ENCODE results near the gene DPP7.
"Not testable (repeated sequence)": the region's sequence is repeated elsewhere in the genome, so short reads cannot be mapped to it uniquely, and the experiment has no call there.

The DPP7 gene

DNA sequence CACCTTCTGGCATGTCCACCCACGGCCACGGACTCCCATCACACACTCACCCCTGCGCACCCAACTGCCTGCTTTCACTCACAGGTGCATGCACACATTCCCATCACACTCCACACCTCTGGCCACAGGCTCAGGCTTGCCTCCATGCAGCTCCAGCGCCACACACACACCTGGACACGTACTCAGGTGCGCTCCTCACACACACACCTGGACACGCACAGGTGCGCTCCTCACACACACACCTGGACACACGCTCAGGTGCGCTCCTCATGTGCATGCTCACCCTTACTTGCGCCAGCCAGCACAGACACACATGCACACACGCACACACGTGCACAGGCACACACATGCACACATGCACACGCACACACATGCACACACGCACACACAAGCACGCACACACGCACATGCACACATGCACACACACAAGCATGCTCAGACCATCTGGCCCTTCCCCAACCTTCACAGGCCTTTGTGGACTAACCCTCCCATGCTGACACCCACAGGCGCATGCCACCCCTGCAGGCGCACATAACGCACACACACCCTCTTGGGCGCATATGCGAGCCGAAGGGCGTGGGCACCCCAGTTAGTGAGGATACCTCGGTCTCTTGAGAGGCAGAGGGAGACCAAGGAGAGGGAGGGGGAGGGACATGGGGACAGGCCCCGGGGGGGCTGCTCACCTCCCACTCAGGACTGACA is 32.7 kb upstream of the DPP7 start:
- DNase-seq, result no peak

DNA sequence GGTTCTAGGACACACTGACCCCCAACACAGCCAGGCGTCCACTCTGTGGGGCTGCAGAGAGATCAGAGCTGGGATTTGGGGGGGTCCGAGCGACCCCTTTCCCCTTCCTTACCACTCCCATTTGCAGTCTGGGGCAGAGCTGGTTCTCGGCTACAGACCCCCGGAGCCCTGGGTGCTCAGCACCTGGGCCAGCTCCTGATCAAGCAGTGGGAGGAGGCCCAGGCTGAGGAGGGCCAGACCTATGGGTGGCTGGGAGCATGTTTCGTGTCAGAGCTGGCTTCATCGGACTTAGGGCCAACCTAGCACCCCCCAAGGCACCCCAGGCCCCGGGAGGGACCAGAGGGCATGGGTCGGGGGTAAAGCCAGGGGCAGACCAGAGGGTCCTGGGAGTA is 32.0 kb upstream of the DPP7 start:
- no peak for DNase-seq

DNA sequence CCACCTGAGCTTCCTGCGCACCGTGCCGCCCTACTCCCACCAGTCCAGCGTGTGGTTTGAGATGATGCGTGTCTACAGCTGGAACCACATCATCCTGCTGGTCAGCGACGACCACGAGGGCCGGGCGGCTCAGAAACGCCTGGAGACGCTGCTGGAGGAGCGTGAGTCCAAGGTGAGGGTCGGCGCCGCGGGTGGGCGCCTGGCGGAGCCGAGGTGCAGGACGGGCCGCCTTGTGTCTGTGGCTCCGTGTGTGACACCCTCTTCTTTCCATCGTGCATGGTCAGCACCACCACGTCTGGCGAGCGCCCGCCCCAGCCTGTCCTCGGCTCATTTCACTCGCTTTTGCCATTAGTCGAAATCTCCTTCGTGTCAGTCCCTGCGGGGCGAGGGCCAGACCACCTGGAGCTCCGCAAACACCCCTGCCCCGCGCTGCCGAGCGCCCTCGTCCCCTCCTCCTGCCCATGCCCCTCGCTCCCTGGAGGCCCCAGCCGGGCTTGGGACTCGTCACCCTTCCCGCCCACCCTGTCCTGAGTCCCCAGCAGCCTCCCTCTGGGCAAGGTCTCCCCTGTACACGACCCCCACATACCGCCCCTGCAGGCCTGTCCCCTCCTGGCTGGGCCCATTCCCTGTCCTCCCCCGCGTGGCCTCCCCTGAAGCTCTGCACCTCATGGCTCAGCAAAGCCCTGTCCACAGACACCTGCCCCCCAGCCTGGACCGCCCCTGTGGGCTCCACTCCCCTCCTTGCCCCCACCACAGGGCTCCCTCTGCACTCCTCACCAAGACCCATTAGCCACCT is 31.4 kb upstream of the DPP7 start:
- no peak for DNase-seq

DNA sequence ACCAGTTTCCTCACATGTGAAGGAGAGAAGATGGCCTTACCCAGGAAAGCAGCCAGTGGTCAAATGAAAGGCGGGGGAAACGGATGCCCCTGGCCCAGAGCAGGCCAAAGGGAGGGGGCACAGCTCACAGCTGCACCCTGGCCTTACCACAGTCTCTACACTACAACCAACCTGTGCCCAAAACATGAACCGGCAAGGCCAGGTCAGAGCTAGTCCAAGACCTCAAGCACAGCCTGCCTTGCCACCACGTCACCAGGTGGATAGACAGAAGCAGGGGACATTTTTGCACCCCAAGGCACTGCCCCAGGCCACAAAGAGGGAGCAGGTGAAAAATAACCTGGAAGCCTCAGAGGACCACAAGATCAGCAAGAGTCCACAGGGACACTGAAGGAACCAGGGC is 28.9 kb upstream of the DPP7 start:
- DNase-seq, result no peak

DNA sequence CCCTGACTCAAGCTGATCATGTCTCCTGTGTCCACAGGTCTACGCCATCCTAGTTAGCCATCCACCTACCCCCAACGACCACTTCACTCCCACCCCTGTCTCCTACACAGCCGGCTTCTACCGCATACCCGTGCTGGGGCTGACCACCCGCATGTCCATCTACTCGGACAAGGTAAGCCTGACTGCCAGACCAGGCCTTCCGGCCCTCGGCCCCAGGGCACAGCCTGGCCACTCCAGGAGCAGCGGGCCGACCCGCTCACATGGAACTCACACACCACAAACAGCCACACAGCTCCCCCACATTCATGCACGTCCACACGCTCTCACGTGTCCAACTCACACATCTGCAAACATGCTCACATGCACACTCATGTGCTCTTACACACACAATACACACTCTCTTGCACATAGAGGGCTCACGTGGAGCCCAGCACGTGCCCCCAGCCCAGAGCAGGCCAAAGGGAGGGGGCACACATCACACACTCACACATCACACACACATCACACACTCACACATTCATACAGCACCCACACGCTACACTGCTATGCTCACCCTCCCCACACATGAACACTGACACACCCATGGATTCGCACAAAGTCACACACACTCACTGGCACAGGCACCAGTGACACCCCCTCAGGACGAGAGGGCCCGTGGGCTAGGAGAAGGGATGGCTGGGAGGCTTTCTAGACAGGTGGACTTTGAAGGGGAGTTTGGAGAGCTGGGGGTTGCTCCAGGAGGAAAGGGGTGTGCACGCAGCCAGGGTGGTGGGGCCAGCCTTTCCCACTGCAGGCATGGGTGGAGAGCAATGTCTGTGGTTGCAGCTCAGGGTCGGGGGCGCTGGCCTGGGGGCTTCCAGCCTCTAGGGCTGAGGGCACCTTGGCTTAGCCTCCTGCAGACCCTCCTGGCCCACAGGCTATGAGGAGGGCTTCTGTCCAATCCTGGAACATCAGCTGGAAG is 27.7 kb upstream of the DPP7 start:
- DNase-seq, result no peak

DNA sequence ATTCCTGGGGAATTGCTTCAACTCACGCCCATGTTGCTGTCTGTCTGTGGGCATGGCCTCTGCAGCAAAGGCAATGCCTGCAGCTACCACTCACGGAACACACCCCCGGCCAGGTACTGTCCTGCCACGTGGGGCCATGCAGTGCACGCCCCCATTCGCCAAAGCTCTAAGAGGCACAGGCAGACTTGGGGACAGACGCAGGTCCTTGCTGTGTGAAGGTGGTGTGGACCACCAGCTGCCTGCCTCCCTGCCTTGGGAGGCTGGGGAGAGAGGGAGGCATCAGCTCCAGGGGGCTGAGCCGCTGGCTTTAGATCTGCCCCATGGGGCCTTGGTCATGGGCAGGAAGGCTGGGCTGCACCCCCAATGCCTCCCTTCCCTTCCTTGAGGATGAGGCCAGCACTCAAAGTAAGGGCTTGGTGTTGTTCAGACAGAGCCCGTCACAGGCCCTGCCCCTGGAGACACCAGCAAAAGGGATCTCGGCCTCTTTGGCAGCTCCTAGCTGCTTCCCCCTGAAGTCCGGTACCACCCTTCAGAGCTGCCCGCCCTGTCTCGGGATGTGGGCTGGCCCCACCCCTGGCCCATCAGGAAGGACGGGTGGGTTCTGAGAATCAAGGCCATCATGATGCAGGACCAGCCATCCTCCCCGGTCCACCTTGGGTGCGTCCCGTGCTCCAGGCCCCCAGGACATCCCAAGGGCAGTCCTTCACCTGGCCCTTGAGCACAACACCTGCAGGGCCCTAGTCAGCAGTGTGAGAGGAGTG is 26.7 kb upstream of the DPP7 start:
- no peak for DNase-seq

DNA sequence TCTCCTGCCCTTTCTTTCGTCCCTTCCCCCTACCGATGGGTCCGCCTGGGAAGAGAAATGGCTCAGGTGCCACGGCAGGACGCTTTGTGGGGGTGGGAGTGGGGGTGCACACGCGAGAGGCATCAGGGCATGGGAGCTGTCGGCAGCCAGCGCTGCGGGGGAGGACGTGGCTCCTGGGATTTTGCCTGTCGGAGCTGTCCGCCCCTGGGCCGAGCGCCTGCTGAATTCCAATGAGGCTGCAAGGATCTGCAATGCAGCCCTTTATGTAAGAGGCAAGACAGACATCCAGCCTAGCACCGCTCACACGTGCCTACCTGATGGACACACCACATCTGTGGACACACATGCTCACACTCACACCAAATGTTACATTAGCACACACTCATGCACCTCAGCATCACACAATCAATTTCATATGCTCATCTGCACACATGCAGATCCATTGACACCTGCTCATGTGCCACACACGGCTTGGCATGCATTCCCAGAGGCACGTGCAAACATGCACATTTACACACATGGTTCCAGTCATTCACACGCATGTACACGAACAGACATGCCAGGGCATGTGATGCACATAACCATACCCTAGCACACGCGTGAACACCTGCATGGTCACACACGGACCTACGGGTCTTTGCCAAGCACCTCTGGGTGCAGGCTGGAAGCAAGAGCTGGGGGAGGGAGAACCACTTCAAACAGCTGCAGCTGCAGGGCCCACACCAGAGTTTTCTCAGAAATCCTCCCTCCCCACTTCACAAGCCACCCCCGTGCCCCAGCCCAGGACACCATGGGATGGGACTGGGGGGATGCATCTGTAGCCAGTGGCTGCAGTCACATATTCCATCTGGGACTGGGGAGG is 25.8 kb upstream of the DPP7 start:
- DNase-seq, result no peak

DNA sequence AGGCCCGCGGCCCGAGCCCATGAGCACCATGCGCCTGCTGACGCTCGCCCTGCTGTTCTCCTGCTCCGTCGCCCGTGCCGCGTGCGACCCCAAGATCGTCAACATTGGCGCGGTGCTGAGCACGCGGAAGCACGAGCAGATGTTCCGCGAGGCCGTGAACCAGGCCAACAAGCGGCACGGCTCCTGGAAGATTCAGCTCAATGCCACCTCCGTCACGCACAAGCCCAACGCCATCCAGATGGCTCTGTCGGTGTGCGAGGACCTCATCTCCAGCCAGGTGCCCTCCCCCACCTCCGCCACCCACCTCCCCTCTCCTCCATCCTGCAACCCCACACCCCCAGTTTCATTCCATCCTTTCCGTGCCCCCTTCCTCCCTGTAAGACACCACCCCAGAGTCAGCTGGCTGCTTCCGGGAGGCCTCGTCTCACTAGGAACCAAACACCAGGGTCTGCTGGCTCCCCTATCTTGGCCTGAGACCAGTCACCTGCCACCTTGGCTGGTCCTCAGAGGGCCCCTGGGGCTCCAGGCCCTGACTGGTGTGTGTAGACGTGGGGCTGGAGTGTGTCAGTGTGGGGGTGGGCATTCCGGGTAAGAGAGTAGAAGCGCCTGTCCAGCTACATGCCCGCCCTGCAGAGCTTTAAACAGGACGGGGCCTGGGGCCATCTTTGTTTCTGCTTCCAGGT is 25.1 kb upstream of the DPP7 start:
- no peak for DNase-seq

DNA sequence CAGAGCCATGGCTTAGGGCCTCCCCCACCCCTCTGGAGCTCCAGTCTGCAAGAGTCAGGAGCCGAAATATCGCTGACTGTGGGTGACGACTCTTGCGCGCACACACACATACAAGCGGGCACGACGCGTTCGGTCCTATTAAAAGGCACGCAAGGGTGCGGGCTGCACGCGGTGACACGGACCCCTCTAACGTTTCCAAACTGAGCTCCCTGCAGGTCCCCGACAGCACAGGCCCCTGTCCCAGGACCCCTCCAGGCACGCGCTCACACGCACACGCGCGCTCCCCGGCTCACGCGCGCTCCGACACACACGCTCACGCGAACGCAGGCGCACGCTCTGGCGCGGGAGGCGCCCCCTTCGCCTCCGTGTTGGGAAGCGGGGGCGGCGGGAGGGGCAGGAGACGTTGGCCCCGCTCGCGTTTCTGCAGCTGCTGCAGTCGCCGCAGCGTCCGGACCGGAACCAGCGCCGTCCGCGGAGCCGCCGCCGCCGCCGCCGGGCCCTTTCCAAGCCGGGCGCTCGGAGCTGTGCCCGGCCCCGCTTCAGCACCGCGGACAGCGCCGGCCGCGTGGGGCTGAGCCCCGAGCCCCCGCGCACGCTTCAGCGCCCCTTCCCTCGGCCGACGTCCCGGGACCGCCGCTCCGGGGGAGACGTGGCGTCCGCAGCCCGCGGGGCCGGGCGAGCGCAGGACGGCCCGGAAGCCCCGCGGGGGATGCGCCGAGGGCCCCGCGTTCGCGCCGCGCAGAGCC is 24.4 kb upstream of the DPP7 start, which contains the start of gene GRIN1:
Gene GRIN1 (plus strand): TSS at position 433 of the 746 bp plus-strand sequence. CDS start 333 bp downstream, outside the sequence.
- DNase-seq, result peak; percentile 37

DNA sequence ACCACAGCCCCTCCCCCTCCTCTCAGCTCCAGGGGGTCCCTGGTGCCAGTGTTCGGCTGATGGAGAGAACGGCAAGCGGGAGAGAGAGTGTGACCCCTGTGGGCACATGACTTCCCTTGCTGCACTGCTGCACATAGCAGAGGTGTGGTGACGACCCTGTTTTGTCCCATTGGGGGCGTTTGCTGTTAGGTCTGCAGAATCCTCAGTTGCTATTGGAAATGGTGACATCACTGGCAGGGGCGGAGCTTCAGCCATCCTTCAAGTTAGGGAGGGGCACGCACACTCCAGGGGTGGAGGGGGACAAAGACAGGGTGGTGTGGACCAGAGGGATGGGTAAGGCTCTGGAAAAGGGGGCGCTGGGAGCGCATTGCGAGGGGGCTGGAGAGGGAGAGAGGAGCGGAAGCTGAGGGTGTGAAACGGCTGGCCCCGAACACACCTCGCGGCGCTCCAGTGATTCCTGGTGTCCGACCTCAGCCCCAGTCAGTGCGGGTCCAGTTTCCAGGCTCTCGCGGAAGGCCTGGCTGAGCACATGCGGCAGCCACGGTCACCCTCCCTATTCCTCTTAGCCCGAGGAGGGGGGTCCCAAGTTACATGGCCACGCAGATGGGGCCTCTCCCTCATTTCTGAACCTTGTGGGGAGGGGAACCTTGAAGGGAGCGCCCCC is 23.7 kb upstream of the DPP7 start:
- DNase-seq, result no peak

DNA sequence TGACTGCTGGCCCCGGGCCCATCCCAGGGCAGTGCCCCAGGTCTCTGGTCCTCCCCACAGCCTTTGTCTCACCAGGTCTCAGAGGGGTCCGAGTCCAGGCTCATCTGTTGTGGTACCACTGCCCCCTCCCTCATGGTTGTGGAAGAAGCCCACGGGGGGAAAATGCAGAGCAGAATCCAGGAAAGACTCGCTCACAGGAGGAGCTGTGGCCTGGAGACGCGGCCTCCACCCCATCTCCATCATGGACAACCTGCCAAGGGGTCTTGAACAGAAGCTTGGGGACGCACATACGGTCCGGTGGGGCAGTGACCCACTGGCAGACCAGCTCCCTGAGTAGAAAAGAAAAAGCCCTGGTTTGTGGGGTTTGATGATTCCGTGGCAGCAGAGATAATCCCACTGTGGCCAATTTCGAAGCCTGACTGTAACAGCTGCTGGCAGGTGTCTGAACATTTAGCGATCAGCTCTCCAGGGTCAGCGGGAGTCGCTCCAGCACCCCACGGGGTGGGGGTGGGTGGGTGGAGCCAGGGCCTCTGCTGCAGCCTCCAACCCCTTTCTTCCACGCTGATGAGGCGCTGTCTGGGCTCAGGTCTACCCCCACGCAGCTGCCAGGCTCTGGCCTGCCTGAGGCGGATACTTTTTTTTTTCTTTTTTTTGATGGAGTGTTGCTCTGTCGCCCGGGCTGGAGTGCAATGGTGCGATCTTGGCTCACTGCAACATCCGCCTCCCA is 22.5 kb upstream of the DPP7 start:
- no peak for DNase-seq

DNA sequence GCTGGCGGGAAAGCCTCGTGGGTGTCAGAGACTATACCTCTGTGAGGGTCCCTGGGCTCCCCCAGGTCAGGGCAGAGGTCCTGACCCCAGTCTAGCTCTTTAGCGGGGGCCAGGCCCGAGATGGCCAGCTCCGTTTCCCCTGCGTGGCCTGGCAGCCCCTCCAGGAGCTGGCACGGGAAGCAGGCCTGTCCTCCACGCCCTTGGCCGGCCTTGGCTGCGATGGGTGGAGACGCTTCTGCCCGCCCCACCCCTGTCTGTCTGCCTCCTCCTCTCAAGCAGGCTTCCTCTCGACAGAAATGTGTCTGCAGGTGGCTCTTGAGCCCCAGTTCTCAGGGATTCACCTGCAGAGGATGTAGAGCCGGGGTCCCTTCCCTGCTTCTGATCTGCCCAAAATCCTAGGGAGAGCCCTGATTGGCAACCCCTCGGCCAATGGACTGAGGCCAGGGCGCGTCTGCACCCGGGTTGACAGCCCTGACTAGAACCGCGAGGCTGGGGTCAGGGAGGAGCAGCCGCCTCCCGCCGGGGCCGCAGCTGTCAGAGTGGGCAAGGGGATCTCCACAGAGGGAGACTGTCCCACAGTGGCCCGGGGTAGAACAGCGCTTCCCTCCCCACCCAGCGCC is 21.8 kb upstream of the DPP7 start:
- DNase-seq, result no peak

DNA sequence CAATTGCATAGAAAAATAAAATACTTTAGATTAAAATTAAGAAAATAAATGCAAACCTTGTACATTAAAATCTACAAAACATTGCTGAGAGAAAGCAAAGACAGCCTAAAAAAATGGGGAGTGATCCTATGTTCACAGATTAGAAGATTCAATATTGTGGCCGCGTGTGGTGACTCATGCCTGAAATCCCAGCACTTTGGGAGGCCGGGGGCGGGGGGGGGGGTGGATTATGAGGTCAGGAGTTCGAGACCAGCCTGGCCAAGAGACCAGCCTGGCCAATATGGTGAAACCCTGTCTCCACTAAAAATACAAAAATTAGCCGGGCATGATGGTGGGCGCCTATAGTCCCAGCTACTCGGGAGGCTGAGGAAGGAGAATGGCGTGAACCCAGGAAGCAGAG is 20.6 kb upstream of the DPP7 start:
- not testable (repeated sequence) for DNase-seq

DNA sequence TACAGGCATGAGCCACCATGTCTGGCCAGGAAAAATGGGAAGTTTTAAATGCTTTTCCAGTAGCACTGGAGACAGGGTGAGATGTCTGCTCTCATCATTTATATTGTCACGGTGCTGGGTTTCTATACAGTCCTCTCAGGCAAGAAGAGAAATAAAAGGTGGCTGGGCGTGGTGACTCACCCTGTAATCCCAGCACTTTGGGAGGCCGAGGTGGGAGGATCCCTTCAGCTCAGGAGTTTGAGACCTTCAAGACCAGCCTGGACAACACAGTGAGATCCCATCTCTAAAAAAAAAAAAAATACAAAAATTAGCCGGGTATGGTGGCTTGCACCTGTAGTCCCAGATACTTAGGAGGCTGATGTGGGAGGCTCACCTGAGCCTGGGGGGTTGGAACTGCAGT is 19.7 kb upstream of the DPP7 start:
- no peak for DNase-seq

DNA sequence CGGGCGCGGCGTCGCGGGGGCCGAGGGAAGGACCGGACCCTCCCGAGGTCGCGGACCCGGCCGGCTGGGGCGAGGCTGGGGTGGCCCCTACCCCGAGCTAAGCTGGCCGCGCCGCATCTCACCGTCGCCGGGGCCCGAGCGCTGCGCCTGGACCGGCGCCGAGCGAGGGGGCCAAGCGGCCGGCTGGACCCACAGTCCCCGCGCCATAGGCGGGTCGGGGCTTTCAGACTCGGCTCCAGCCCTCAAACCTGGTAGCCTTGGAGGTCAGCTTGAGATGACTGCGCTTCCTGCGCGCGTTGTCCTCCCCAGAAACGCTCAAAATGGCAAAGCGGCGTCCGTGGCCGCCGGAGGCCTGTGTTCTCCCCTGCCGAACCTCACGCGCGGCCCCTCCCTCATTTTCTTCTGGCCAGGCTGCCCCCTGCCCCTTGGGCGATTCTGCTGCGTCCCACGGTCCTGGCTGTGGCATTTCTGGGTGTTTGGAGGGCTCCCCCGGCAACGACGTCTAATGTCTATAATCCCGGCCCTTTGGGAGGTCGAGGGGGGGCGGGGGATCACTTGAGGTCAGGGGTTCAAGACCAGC is 15.7 kb upstream of the DPP7 start:
- DNase-seq, result no peak

DNA sequence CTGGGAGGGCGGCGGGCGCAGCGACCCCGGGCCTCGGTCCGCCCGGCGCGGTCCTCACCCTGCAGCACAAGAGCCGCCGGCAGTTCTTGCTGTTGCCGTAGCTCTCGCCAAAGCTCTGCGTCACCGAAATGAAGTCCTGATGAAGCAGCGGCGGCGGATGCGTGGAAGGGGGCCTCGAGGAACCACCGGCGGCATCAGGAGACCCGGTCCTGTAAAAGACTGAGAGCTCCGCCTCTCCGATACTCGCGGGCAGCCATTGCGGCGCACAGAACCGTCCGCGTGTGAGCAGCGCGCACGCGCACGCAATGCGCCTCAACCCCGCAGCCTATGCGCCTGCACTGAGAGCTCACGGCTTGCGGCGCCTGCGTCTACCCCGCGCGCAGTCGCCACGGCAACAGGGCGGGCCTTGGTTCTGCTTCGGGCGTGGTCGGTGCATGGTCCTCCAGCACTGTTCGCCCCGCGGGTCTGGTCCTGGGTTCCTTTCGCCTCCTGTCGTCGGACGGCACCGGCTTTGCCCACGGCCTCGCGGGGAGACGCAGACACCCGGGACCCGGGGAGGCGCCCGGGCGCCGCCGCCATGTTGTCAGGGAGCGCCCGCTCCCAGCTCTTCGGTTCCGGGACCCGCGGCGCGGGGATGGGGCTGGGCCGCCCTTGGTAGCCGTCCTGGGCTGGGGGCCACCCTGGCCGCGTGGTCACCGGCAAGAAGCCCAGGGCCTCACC is 15.1 kb upstream of the DPP7 start:
- peak; percentile 85 for DNase-seq

DNA sequence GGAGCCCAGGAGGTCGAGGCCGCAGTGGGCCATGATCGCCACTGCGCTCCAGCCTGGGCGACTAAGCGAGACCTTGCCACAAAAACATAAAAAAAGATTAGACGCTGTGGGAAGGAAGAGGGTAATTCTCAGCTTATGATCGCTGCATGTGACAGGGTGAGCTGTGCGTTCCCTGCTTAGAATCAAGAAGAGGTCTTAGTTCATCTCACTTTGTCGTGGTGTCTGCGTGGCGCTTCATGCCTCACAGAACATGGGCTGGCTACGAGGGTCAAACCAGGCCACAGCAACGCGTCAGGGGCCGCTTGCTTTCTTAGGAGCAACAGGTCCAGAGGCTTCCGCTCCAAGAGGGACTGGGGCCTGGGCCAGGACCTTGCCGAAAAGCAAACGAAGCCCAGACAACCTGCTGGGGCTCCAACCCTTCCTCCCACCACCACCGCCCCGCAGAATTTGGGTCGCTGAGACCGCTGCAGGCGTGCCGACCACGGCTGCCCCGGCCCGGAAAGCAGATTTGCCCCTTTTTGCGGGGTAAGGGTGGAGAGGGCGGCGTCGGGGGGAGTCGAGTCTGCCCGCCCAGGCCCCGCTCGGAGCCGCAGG is 14.4 kb upstream of the DPP7 start:
- no peak for DNase-seq
